ENCODE measurements around the gene IL1RAP.
A peak's percentile ranks its signal among the peaks of the same experiment; 100 is the strongest.
"Not testable (repeated sequence)": the region's sequence is repeated elsewhere in the genome, so short reads cannot be mapped to it uniquely, and the experiment has no call there.

IL1RAP gene

GRCh38 chr3:190513409-190514370 is at the start of gene IL1RAP:
Gene IL1RAP, plus strand, starts transcription at chr3:190514085. Its CDS starts 50,205 bp downstream, at chr3:190564290.
- peak; percentile 84 for DNase-seq (ENCODE audit: low spot score)

- no peak for DNase-seq (ENCODE audit: low spot score)
Measured at GRCh38 chr3:190467922-190468321, 46.0 kb upstream of the IL1RAP start.

- DNase-seq (ENCODE audit: low spot score), result not testable (repeated sequence)
Measured at GRCh38 chr3:190473261-190473660, 40.6 kb upstream of the IL1RAP start.

- no peak for DNase-seq (ENCODE audit: low spot score)
Measured at GRCh38 chr3:190481779-190482178, 32.1 kb upstream of the IL1RAP start.

- DNase-seq (ENCODE audit: low spot score), result no peak
Measured at GRCh38 chr3:190485830-190486532, 27.9 kb upstream of the IL1RAP start.

- no peak for DNase-seq (ENCODE audit: low spot score)
Measured at GRCh38 chr3:190486533-190486864, 27.4 kb upstream of the IL1RAP start.

GRCh38 chr3:190486908-190487607 is 26.8 kb upstream of the IL1RAP start:
- no peak for DNase-seq (ENCODE audit: low spot score)

- DNase-seq (ENCODE audit: low spot score), result no peak
Measured at GRCh38 chr3:190491533-190492054, 22.3 kb upstream of the IL1RAP start.

- no peak for DNase-seq (ENCODE audit: low spot score)
Measured at GRCh38 chr3:190492129-190492528, 21.8 kb upstream of the IL1RAP start.

GRCh38 chr3:190492966-190493365 is 20.9 kb upstream of the IL1RAP start:
- no peak for DNase-seq (ENCODE audit: low spot score)

- no peak for DNase-seq (ENCODE audit: low spot score)
Measured at GRCh38 chr3:190494907-190495306, 19.0 kb upstream of the IL1RAP start.

GRCh38 chr3:190495354-190495753 is 18.5 kb upstream of the IL1RAP start:
- DNase-seq (ENCODE audit: low spot score), result no peak

GRCh38 chr3:190495796-190496195 is 18.1 kb upstream of the IL1RAP start:
- no peak for DNase-seq (ENCODE audit: low spot score)

- DNase-seq (ENCODE audit: low spot score), result no peak
Measured at GRCh38 chr3:190496859-190497258, 17.0 kb upstream of the IL1RAP start.

GRCh38 chr3:190497811-190498210 is 16.1 kb upstream of the IL1RAP start:
- peak; percentile 53 for DNase-seq (ENCODE audit: low spot score)

- DNase-seq (ENCODE audit: low spot score), result no peak
Measured at GRCh38 chr3:190498293-190498692, 15.6 kb upstream of the IL1RAP start.

- no peak for DNase-seq (ENCODE audit: low spot score)
Measured at GRCh38 chr3:190499122-190499521, 14.8 kb upstream of the IL1RAP start.

GRCh38 chr3:190502946-190503345 is 10.9 kb upstream of the IL1RAP start:
- DNase-seq (ENCODE audit: low spot score), result no peak

- DNase-seq (ENCODE audit: low spot score), result peak; percentile 55
Measured at GRCh38 chr3:190504354-190505125, 9.3 kb upstream of the IL1RAP start.

GRCh38 chr3:190505381-190506003 is 8.4 kb upstream of the IL1RAP start:
- DNase-seq (ENCODE audit: low spot score), result no peak

- DNase-seq (ENCODE audit: low spot score), result no peak
Measured at GRCh38 chr3:190506271-190506670, 7.6 kb upstream of the IL1RAP start.
